HEK293 (cell line): ENCODE data around the gene CISH.
A peak's percentile ranks its signal among the peaks of the same experiment; 100 is the strongest.

Experiments
- BCL11A ChIP-seq: fragments of 450-650 bp; formaldehyde crosslinking; IDR thresholded peaks from 2 replicates; pipeline ENCODE4 v1.5.1; 2016; ENCODE audit warnings: low read depth, missing biosample characterization, missing genetic modification characterization
- EGR2 ChIP-seq: fragments of 450-650 bp; formaldehyde crosslinking; IDR thresholded peaks from 2 replicates; pipeline ENCODE4 v1.5.1; 2016; ENCODE audit warnings: low read depth, missing biosample characterization, missing genetic modification characterization
- HOXC10 ChIP-seq: sonication (generic); formaldehyde crosslinking; IDR thresholded peaks from 2 replicates; pipeline ENCODE4 v1.8.1; 2023; ENCODE audit warnings: mild to moderate bottlenecking, missing genetic modification reagents
- KLF16 ChIP-seq: fragments of 450-650 bp; formaldehyde crosslinking; IDR thresholded peaks from 2 replicates; pipeline ENCODE4 v1.5.1; 2017; ENCODE audit warnings: missing biosample characterization, missing genetic modification characterization
- KLF17 ChIP-seq: fragments of 450-650 bp; formaldehyde crosslinking; IDR thresholded peaks from 2 replicates; pipeline ENCODE4 v1.5.1; 2016; ENCODE audit warnings: missing biosample characterization, missing genetic modification characterization
- KLF7 ChIP-seq: fragments of 450-650 bp; formaldehyde crosslinking; IDR thresholded peaks from 2 replicates; pipeline ENCODE4 v1.5.1; 2016; ENCODE audit warnings: missing biosample characterization, missing genetic modification characterization, borderline replicate concordance
- KLF8 ChIP-seq: fragments of 450-650 bp; formaldehyde crosslinking; IDR thresholded peaks from 2 replicates; pipeline ENCODE4 v1.5.1; 2016; ENCODE audit warnings: missing biosample characterization, missing genetic modification characterization
- KLF9 ChIP-seq: fragments of 450-650 bp; formaldehyde crosslinking; IDR thresholded peaks from 2 replicates; pipeline ENCODE4 v1.5.1; 2016; ENCODE audit warnings: missing biosample characterization, missing genetic modification characterization, low read depth
- SALL2 ChIP-seq: fragments of 450-650 bp; formaldehyde crosslinking; IDR thresholded peaks from 2 replicates; pipeline ENCODE4 v1.5.0; 2017; ENCODE audit warnings: missing biosample characterization, mild to moderate bottlenecking, missing genetic modification characterization, borderline replicate concordance
- WT1 ChIP-seq: fragments of 450-650 bp; formaldehyde crosslinking; IDR thresholded peaks from 2 replicates; pipeline ENCODE4 v1.5.1; 2016; ENCODE audit warnings: missing biosample characterization, missing genetic modification characterization
- ZBTB26 ChIP-seq: fragments of 450-650 bp; formaldehyde crosslinking; optimal IDR thresholded peaks from 2 replicates; pipeline ENCODE3; 2016; ENCODE audit warnings: missing biosample characterization, mild to moderate bottlenecking, missing genetic modification characterization
- ZBTB44 ChIP-seq: fragments of 450-650 bp; IDR thresholded peaks from 2 replicates; pipeline ENCODE4 v1.5.1; 2018; ENCODE audit warnings: missing biosample characterization, mild to moderate bottlenecking, missing genetic modification characterization
- ZBTB7A ChIP-seq: fragments of 450-650 bp; formaldehyde crosslinking; IDR thresholded peaks from 2 replicates; pipeline ENCODE4 v1.5.1; 2016; ENCODE audit warnings: low read depth, missing biosample characterization, missing genetic modification characterization
- ZBTB8A ChIP-seq: fragments of 450-650 bp; formaldehyde crosslinking; IDR thresholded peaks from 2 replicates; pipeline ENCODE4 v1.5.1; 2016; ENCODE audit warnings: missing biosample characterization, missing genetic modification characterization
- ZNF114 ChIP-seq: fragments of 450-650 bp; formaldehyde crosslinking; IDR thresholded peaks from 2 replicates; pipeline ENCODE4 v1.5.0; 2017; ENCODE audit warnings: missing biosample characterization, missing genetic modification characterization
- ZNF175 ChIP-seq: fragments of 450-650 bp; formaldehyde crosslinking; IDR thresholded peaks from 2 replicates; pipeline ENCODE4 v1.5.1; 2016; ENCODE audit warnings: missing biosample characterization, missing genetic modification characterization
- ZNF211 ChIP-seq: fragments of 450-650 bp; formaldehyde crosslinking; IDR thresholded peaks from 2 replicates; pipeline ENCODE4 v1.5.1; 2016; ENCODE audit warnings: low read depth, missing biosample characterization, missing genetic modification characterization
- ZNF23 ChIP-seq: fragments of 450-650 bp; formaldehyde crosslinking; IDR thresholded peaks from 2 replicates; pipeline ENCODE4 v1.5.1; 2016; ENCODE audit warnings: missing biosample characterization, missing genetic modification characterization, borderline replicate concordance
- ZNF324 ChIP-seq: fragments of 450-650 bp; formaldehyde crosslinking; IDR thresholded peaks from 2 replicates; pipeline ENCODE4 v1.5.1; 2016; ENCODE audit warnings: missing biosample characterization, missing genetic modification characterization
- ZNF341 ChIP-seq: fragments of 450-650 bp; formaldehyde crosslinking; IDR thresholded peaks from 2 replicates; pipeline ENCODE4; 2016; ENCODE audit warnings: low read depth, missing biosample characterization, missing genetic modification characterization
- ZNF391 ChIP-seq: fragments of 450-650 bp; formaldehyde crosslinking; IDR thresholded peaks from 2 replicates; pipeline ENCODE4 v1.5.1; 2016; ENCODE audit warnings: low read depth, missing biosample characterization, missing genetic modification characterization, borderline replicate concordance
- ZNF473 ChIP-seq: fragments of 450-650 bp; formaldehyde crosslinking; IDR thresholded peaks from 2 replicates; pipeline ENCODE4 v1.5.1; 2017; ENCODE audit warnings: missing biosample characterization, missing genetic modification characterization
- ZNF521 ChIP-seq: fragments of 450-650 bp; formaldehyde crosslinking; IDR thresholded peaks from 2 replicates; pipeline ENCODE4 v1.5.1; 2017; ENCODE audit warnings: missing biosample characterization, mild to moderate bottlenecking, missing genetic modification characterization
- ZNF561 ChIP-seq: fragments of 450-650 bp; IDR thresholded peaks from 2 replicates; pipeline ENCODE4 v1.5.1; 2018; ENCODE audit warnings: missing biosample characterization, missing genetic modification characterization, borderline replicate concordance
- ZNF654 ChIP-seq: fragments of 450-650 bp; formaldehyde crosslinking; IDR thresholded peaks from 2 replicates; pipeline ENCODE4 v1.5.1; 2016; ENCODE audit warnings: low read depth, missing biosample characterization, missing genetic modification characterization
- ZNF692 ChIP-seq: fragments of 450-650 bp; formaldehyde crosslinking; IDR thresholded peaks from 2 replicates; pipeline ENCODE4 v1.5.1; 2016; ENCODE audit warnings: missing biosample characterization, missing genetic modification characterization
- ZNF704 ChIP-seq: fragments of 450-650 bp; formaldehyde crosslinking; IDR thresholded peaks from 2 replicates; pipeline ENCODE4 v1.5.1; 2016; ENCODE audit warnings: missing biosample characterization, missing genetic modification characterization
- ZNF777 ChIP-seq: fragments of 450-650 bp; formaldehyde crosslinking; IDR thresholded peaks from 2 replicates; pipeline ENCODE4 v1.5.1; 2017; ENCODE audit warnings: missing biosample characterization, missing genetic modification characterization, borderline replicate concordance
- ZNF830 ChIP-seq: fragments of 450-650 bp; IDR thresholded peaks from 2 replicates; pipeline ENCODE4 v1.5.0; 2018; ENCODE audit warnings: missing biosample characterization, missing genetic modification characterization, low read depth, mild to moderate bottlenecking, moderate library complexity
- ZSCAN16 ChIP-seq: fragments of 450-650 bp; formaldehyde crosslinking; IDR thresholded peaks from 2 replicates; pipeline ENCODE4 v1.5.1; 2016; ENCODE audit warnings: missing biosample characterization, missing genetic modification characterization
- ZSCAN18 ChIP-seq: fragments of 450-650 bp; formaldehyde crosslinking; IDR thresholded peaks from 2 replicates; pipeline ENCODE4 v1.5.1; 2016; ENCODE audit warnings: missing biosample characterization, missing genetic modification characterization
- ZXDB ChIP-seq: fragments of 450-650 bp; formaldehyde crosslinking; IDR thresholded peaks from 2 replicates; pipeline ENCODE4 v1.5.1; 2016; ENCODE audit warnings: missing biosample characterization, missing genetic modification characterization

CISH gene

GRCh38 chr3:50611464-50612233 is at the start of gene CISH (continued):
- TF ChIP-seq KLF17 (tag by site-specific recombination) (peak; percentile 36; the same call in 1 of the 2 replicates), ZBTB26 (peak; percentile 91), ZNF175 (tag by site-specific recombination) (no peak), ZNF654 (tag by site-specific recombination) (no peak), ZNF777 (0 out of 2 replicates have a peak, but pooled peaks have one; percentile 54), BCL11A (no peak), ZNF324 (tag by site-specific recombination) (no peak), WT1 (no peak), KLF9 (peak; percentile 58), HOXC10 (CRISPR knock-in tag) (no peak), ZNF23 (tag by site-specific recombination) (no peak), ZNF391 (tag by site-specific recombination) (no peak), ZNF341 (0 out of 2 replicates have a peak, but pooled peaks have one; percentile 9), ZSCAN18 (no peak), SALL2 (tag by site-specific recombination) (no peak), ZNF692 (tag by site-specific recombination) (peak; percentile 98), ZNF211 (no peak), KLF7 (tag by site-specific recombination) (no peak), ZBTB8A (tag by site-specific recombination) (peak; percentile 91), ZNF473 (tag by site-specific recombination) (no peak), ZNF561 (0 out of 2 replicates have a peak, but pooled peaks have one; percentile 36), ZSCAN16 (tag by site-specific recombination) (no peak), ZNF114 (tag by site-specific recombination) (no peak), ZNF830 (no peak), ZXDB (tag by site-specific recombination) (peak; percentile 34; the same call in 1 of the 2 replicates), ZBTB44 (tag by site-specific recombination) (no peak), ZBTB7A (tag by site-specific recombination) (no peak), ZNF704 (no peak), ZNF521 (tag by site-specific recombination) (no peak), KLF8 (tag by site-specific recombination) (peak; percentile 44; the same call in 1 of the 2 replicates), EGR2 (tag by site-specific recombination) (peak; percentile 78), KLF16 (tag by site-specific recombination) (no peak; the same call in 1 of the 2 replicates)
